Iris pigment epithelial cell (primary cell): ENCODE results near the gene SSRP1.

Experiments
- DNase-seq: peaks from one replicate; pipeline ENCODE4 v3.0.0-alpha.2; 2011; ENCODE audit warnings: low read depth

SSRP1 gene

GRCh38 chr11:57359896-57360690, 24.4 kb upstream of the SSRP1 start:
- no peak for DNase-seq

GRCh38 chr11:57359396-57359795, 23.7 kb upstream of the SSRP1 start:
- DNase-seq = no peak

DNA sequence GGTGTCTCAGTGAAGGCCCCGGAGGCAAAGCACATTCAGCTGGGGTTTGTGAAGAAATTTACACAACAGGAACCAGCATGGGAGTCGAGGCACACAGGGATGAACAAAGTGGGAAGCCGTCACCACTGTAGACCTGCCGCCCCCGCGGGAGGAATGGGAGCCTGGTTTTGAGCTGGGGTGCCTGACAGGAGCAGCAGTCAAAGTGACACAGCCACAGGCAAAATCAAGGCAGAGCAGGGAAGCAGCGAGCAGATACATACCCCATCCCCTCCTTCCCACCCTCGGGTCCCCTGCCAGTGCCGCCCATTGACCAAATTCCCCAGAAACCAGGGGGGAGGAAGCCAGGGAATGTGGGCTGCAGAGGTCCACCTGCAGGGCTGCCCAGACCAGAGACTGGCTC, 23.3 kb upstream of the SSRP1 start:
- no peak for DNase-seq

- DNase-seq = no peak
These were observed 22.9 kb upstream of the SSRP1 start for GRCh38 chr11:57358543-57358961.

DNA sequence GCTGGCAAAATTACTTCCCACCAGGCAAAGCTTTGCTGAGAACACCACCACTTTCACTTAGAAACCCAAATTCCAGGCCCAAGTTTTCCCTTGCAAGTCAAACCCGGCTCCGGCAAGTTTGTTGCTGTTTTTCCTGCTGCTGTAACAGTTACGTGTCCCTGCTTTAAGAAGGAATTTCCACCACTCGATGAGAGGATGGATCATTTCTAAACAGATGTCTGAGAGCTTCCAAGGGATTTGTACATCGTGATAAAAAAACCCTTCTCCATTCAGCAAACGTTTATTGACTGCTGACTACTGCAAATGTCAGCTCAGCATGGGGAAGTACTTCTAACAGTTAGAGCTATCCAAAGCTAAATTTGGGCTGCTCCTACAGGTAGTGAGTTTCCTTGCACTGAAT, 22.2 kb upstream of the SSRP1 start:
- peak; percentile 50 for DNase-seq

DNA sequence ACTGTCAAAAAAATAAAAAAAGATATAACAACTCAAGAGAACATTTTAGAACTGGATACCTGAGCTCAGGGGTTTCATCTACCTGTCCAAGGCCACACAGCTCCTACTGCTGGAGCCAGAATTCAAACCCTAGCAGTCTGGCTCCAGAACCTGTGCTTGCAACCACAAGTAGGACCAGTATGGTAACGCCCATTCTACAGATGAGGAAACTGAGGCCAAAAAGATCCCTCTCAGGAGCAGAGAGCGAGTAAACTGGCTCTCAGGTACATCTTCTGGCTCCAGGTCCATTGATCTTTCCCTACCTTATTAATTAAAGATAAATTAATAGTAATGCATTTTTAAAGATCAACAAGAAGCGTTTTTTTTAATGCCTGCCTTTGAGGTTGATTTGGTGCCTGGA, 21.6 kb upstream of the SSRP1 start:
- DNase-seq = no peak

DNA sequence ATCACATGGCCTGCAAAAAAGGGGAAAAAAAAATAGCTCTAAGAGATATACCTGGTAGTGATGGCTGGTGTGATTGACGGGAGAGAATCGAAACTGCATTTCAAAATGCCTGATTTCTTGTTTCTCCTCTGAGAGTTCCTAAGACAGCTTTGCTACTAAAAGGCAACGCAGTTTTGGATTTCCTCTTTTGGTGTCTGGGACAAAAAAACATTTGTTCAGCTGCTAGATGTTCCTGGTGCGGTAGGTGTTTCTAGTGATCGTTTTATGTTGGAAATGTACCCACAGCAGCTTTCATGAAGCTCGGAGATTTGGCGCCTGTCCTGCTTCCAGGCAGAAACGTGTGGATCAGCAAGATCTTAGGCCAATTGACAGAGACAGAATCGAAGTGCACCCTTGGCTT, 20.6 kb upstream of the SSRP1 start:
- DNase-seq = no peak

- no peak for DNase-seq
These were observed 19.0 kb upstream of the SSRP1 start for GRCh38 chr11:57354699-57355098.

- DNase-seq = no peak
These were observed 18.2 kb upstream of the SSRP1 start for GRCh38 chr11:57353852-57354251.

GRCh38 chr11:57353446-57353845, 17.8 kb upstream of the SSRP1 start:
- no peak for DNase-seq

- no peak for DNase-seq
These were observed 17.3 kb upstream of the SSRP1 start for GRCh38 chr11:57353036-57353435.

DNA sequence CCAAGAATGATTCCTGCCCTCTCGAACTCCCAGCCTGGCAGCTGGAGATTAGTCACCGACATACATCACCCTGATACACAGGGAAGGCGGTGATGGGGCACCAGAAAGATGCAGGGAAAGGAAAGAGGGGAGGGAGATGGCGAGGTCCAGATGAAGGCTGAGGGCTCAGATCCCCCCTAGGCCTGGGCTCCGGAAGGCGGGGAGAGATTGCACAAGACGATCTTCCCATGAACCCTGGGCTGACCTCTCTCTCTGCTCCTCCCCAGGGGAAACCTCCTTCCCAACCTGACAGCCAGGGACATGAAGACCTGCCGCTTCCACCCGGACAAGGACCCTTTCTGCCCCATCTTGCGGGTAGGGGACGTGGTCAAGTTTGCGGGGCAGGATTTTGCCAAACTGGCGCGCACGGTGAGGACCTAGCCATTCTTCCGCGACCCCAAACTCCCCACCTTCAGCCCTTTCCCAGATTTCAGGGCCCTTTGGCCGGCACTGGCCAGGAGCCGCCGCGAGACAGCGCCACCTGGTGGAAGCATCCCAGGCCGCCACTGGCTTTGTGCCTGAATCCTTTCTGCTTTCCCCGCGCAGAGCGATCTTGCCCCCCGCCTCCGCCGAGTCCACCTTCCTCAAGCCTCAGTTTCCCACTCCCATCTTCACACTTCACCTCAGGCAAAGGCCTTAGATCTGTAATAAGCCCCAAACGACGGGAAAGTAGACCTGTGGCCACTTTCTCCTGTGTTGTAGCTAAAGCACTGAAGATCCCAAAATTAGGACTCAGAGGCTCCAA, 14.0 kb upstream of the SSRP1 start:
- DNase-seq = peak; percentile 16

DNA sequence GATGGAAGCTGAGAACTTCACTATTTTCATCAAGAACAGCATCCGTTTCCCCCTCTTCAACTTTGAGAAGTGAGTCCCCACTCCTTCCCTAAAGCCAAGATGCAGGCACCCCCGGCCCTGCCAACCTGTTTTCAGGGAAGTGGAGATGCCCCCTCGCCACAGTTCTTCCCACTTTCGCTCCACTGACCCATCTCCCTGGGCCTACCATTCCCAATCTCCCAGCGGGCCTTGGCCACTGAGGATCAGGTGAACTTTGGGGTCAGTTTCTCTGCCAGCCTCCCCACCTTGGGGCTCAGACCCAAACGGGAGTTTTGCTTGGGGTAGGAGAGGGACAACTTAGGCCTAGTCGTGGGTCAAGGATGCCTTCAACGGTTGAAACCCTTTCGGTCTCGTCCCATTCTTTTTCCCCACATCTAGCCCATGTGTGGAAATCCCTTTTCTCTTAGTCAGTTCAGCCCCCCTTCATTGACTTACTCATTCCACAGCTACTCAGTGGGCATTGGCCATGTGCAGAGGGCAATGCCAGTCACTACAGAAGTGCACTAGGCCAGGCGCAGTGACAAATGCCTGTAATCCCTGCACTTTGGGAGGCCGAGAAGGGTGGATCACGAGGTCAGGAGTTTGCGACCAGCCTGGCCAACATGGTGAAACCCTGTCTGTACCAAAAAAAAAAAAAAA, 13.1 kb upstream of the SSRP1 start:
- no peak for DNase-seq

DNA sequence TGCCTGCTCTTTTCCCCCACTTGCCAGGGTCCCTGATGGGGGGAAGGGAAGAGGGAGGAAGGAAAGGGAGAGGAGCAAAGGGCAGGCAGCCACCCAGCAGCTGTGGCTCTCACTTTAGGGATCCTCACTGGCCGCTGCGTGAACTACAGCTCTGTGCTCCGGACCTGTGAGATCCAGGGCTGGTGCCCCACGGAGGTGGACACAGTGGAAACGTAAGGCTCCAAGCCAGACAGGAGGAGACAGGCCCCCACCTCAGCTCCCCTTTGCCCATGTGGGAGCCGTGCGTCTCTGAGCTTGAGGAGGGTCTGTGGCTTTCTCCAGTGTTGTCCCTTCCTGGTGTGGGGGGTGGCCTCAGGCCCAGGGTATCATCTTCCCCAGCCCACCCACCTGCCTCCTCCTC, 12.4 kb upstream of the SSRP1 start:
- no peak for DNase-seq

DNA sequence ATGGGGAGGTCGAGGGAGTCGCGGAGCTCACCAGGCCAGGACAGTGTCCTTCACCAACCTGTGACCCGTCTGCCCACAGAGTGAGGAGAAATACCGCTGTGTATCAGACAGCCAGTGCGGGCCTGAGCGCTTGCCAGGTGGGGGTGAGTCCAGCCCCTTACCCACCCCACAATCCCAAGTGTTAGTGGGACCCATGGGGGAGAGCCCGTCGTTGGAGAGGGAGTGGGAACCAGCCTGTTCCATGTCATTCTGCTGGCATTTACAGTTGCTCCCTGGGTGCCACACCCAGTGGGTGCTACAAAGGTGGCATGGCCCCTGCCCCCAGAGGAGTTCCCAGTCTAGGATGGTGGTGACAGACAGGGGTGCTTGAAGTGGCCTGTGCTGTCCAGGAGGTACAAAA, 11.6 kb upstream of the SSRP1 start:
- no peak for DNase-seq

- peak; percentile 52 for DNase-seq
These were observed 10.0 kb upstream of the SSRP1 start for GRCh38 chr11:57345555-57346211.

DNA sequence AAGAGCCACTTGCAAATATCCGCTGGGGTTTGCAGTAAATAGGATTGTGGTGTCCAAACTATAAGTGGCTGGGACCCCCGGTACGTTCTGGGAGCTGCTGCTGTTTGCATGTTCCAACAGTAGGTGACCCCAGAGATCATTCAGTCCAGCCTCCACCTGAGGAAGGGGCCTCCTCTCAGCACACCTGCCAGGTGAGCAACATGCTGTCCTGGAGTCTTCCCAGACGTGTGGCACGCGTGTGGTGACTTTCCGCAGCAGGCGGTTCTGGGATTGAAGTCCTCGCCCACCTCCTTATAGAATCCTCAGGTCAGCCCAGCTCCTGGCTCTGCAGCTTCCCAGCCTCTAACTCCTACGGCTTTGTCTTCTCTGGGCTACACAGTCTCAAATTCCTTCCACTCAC, 9.1 kb upstream of the SSRP1 start:
- no peak for DNase-seq

DNA sequence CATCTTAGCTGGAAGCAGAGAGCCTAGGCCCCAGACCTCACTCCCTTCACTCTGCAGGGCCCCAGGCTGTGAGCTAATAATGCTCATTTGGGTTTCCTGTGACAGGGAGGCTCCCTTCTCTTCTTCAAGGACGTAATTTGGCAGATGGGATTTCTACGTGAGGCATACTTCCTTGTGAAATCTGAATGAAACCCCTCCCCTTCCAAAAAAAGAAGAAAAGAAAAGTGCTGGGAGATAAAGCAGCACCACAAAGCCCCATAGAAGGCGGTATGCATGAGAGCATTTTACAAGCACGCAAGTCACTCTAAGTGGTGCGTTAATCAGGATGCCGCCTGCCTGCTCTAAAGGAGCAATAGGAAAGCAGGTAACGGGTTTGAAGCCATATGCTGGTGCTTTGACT, 8.1 kb upstream of the SSRP1 start:
- DNase-seq = no peak

DNA sequence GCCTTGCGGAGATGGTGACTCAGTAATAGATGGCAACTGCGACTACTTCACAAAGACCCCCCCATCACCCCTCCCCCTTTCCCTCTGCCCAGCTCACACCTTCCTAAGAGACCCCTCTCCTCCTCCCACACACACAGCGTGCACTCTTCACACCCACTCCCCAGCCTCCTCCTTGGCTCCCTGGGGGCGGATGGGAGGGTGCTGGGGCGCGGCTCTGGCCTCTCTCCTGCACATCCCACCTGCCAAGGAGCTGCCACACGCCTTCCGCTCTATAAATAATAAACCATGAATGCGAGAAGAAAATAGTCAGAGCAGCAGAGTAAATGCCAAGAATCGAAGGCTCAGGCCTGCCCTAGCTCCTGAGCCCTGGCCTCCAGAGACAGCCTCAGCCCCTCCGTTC, 7.0 kb upstream of the SSRP1 start:
- DNase-seq = no peak

- DNase-seq = no peak
These were observed 5.6 kb upstream of the SSRP1 start for GRCh38 chr11:57341250-57341808.

DNA sequence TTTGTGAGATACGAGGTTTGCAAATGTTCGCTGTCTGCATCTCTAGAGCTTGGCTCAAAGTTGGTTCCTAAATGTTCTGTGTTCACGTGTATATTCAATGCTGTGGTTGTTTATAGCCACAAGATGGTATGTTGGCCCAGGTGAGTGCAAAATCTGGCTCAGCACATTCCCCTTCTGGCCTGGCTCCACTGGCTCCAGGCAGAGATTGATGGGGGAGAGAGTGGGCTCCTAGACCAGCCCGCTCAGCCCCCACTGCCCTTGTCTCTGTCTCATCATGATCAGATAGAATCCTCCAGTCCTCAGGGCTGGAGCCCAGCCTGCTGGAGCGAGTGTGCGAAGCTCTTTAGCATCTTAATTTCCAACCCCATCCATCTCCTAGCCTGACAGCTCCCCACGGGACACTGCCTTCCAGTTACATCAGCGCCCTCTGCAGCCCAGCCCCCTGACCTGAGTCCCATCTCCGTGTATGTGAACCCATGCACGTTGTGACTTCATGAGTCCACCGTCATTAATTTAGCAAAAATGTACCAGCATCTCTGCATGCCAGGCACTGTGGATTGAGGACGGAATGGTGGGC, 4.4 kb upstream of the SSRP1 start:
- DNase-seq = peak; percentile 29

DNA sequence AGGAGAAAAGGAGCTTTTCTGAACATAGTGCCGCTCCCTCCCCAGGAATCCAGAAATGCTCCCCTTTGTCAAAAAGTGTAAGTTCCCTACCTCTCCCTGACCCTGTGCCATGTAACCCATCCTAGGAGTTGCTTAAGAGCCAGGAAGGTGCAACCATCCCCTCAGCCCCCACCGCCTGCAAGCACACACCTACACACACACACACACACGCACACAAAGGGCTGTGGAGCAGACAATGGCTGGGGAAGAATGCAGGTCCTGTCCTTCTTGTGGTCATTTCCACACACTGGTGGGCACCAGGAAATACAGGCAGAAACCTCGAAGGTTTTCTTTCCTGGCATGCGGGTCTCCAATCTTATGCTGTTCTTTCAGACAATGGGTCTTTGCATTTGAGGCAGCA, 3.6 kb upstream of the SSRP1 start:
- DNase-seq = no peak
